ENCODE results near the gene SMPD2. TPM values are rescaled to one million over a fixed set of nuclear protein-coding genes. Genes with fewer than 3 reads are reported as not detected.

SMPD2 gene
- total and polyA plus RNA-seq, 7 donors: 2.1 to 9.6 (median 4.4) TPM

GRCh38 chr6:109484122-109484521, 43.6 kb downstream of the SMPD2 start:
- Histone ChIP-seq H3K36me3 (ENCODE audit: insufficient read depth in 1 of 2, low read depth in 1 of 2) (peaks cover 5 to 26% of the 10 kb centered on the region in 2 donors), H3K4me3 (peak overlapping the region; percentile 96), H3K27ac (peak overlapping the region; percentile 60), H3K9me3 (no peaks in the 10 kb centered on the region), H3K27me3 (ENCODE audit: insufficient read depth in 3 of 3, low read length in 2 of 3) (no peaks in the 10 kb centered on the region), H3K4me1 (peaks cover 31% of the 10 kb centered on the region)
- no peak for TF ChIP-seq CTCF (IDR thresholded peaks at IDR 0.05)
- DNase-seq (no peak), ATAC-seq (no peak)
- intact Hi-C loops (cut with DNase I): no loop called here
- WGBS, 3 donors: 23 to 30% (median 24%) methylated on average over 3 of the region's 3 CpGs

GRCh38 chr6:109485266-109485935, 44.9 kb downstream of the SMPD2 start:
- no peaks in the 10 kb centered on the region for H3K9me3 ChIP-seq
- H3K4me1 ChIP-seq: peaks cover 19% of the 10 kb centered on the region
- H3K27me3 ChIP-seq (ENCODE audit: insufficient read depth in 3 of 3, low read length in 2 of 3): no peaks in the 10 kb centered on the region
- ATAC-seq: no peak
- H3K27ac ChIP-seq: no peak overlapping the region
- no peak overlapping the region for H3K4me3 ChIP-seq
- intact Hi-C loops (cut with DNase I): no loop called here
- TF ChIP-seq CTCF (IDR thresholded peaks at IDR 0.05): no peak
- WGBS, 3 donors: 49 to 64% (median 63%) methylated on average over 3 of the region's 3 CpGs
- H3K36me3 ChIP-seq (ENCODE audit: insufficient read depth in 1 of 2, low read depth in 1 of 2): peaks cover 5 to 14% of the 10 kb centered on the region in 2 donors
- DNase-seq: no peak

- WGBS, 3 donors: 93 to 100% (median 96%) methylated on average over 1 of the region's 1 CpG
- H3K4me3 ChIP-seq: no peak overlapping the region
- no peaks in the 10 kb centered on the region for H3K9me3 ChIP-seq
- H3K27ac ChIP-seq: no peak overlapping the region
- intact Hi-C loops (cut with DNase I): no loop called here
- DNase-seq (no peak), ATAC-seq (no peak)
- no peaks in the 10 kb centered on the region for H3K27me3 ChIP-seq (ENCODE audit: insufficient read depth in 3 of 3, low read length in 2 of 3)
- H3K36me3 ChIP-seq (ENCODE audit: insufficient read depth in 1 of 2, low read depth in 1 of 2): peaks cover 2 to 9% of the 10 kb centered on the region in 2 donors
- H3K4me1 ChIP-seq: peaks cover 12% of the 10 kb centered on the region
- no peak for TF ChIP-seq CTCF (IDR thresholded peaks at IDR 0.05)
Observed at GRCh38 chr6:109486068-109486467, 45.5 kb downstream of the SMPD2 start.

GRCh38 chr6:109488001-109488400, 47.5 kb downstream of the SMPD2 start:
- intact Hi-C loops (cut with DNase I): no loop called here

More at GRCh38 chr6:109488001-109488400, 47.5 kb downstream of the SMPD2 start:
- no peaks in the 10 kb centered on the region for H3K36me3 ChIP-seq (ENCODE audit: insufficient read depth in 1 of 2, low read depth in 1 of 2)
- H3K9me3 ChIP-seq: no peaks in the 10 kb centered on the region
- H3K4me1 ChIP-seq: no peaks in the 10 kb centered on the region
- DNase-seq: no peak
- H3K27ac ChIP-seq: no peak overlapping the region
- no peak overlapping the region for H3K4me3 ChIP-seq
- no peak for ATAC-seq
- H3K27me3 ChIP-seq (ENCODE audit: insufficient read depth in 3 of 3, low read length in 2 of 3): no peaks in the 10 kb centered on the region
- TF ChIP-seq CTCF (IDR thresholded peaks at IDR 0.05): no peak

All from psoas muscle (tissue), 8 donors.